H1 (cell line): ENCODE data around the gene CADM2. TPM values are rescaled to one million over a fixed set of nuclear protein-coding genes. Genes with fewer than 3 reads are reported as not detected.

Experiments used
- CTCF ChIA-PET: fragments of 300-600 bp; sonication (Branson Sonifier 250); formaldehyde crosslinking; loops from one replicate; lab custom pipeline; 2021; ENCODE audit not compliant: partially characterized antibody; lab: Charles Lee
- POLR2A ChIA-PET: fragments of 300-600 bp; sonication (Branson Sonifier 250); formaldehyde crosslinking; loops from one replicate; lab custom pipeline; 2021; ENCODE audit warnings: inconsistent platforms; ENCODE audit not compliant: partially characterized antibody; lab: Charles Lee
- DNase-seq, 2 experiments: peaks; one replicate each; pipeline versions ENCODE4 v3.0.0 to v3.0.0-alpha.2; 2010 to 2022; ENCODE audit warnings: low spot score in 2 of 2, low read depth in 1 of 2, mixed read lengths in 1 of 2
- FAIRE-seq: peaks from 2 replicates; lab custom pipeline; 2011; peaks lifted over from hg19 to GRCh38; lab: Jason Lieb, UNC
- H2AFZ ChIP-seq: 2 replicates; pipeline ENCODE4 v1.8.1; 2012; ENCODE audit warnings: low read length, inconsistent platforms
- H2AK5ac ChIP-seq: 2 replicates; pipeline ENCODE4 v1.6.1; 2013; ENCODE audit warnings: low read depth, low read length
- H2BK120ac ChIP-seq: replicated peaks from 2 replicates; pipeline ENCODE3; 2013; ENCODE audit warnings: low read depth, low read length, inconsistent platforms
- H2BK12ac ChIP-seq: 2 replicates; pipeline ENCODE4 v1.6.1; 2013; ENCODE audit warnings: low read depth, low read length
- H2BK15ac ChIP-seq: 2 replicates; pipeline ENCODE4 v1.6.1; 2013; ENCODE audit warnings: low read length
- H2BK20ac ChIP-seq: 2 replicates; pipeline ENCODE4 v1.6.1; 2013; ENCODE audit warnings: low read length
- H2BK5ac ChIP-seq: 2 replicates; pipeline ENCODE4 v1.6.1; 2013; ENCODE audit warnings: low read depth, low read length
- H3K14ac ChIP-seq: 2 replicates; pipeline ENCODE4 v1.6.1; 2013; ENCODE audit warnings: inconsistent platforms; ENCODE audit not compliant: insufficient read length
- H3K18ac ChIP-seq: 2 replicates; pipeline ENCODE4 v1.6.1; 2013; ENCODE audit warnings: low read length; ENCODE audit errors: extremely low read depth
- H3K23ac ChIP-seq: 2 replicates; pipeline ENCODE4 v1.6.1; 2013; ENCODE audit warnings: inconsistent platforms; ENCODE audit not compliant: insufficient read length
- H3K23me2 ChIP-seq: 2 replicates; pipeline ENCODE4 v1.6.1; 2013; ENCODE audit warnings: low read depth, low read length
- H3K27ac ChIP-seq: 2 replicates; pipeline ENCODE4 v1.6.1; 2011; ENCODE audit warnings: low read depth, low read length, inconsistent platforms
- H3K27me3 ChIP-seq, 4 experiments: replicated peaks in 1 of 4; 1 replicate in 1 of 4; 2 replicates in 3 of 4; pipeline versions ENCODE4 v1.6.1 to v1.8.1; 2011 to 2013; ENCODE audit warnings: low read length in 3 of 4, mild to moderate bottlenecking in 3 of 4, inconsistent platforms in 2 of 4, mixed read lengths in 2 of 4, moderate library complexity in 1 of 4; ENCODE audit not compliant: control insufficient read depth in 3 of 4, insufficient read depth in 3 of 4; ENCODE audit errors: extremely low read depth in 1 of 4
- H3K36me3 ChIP-seq, 4 experiments: 2 replicates each; pipeline versions ENCODE4 v1.6.1 to v1.8.1; 2011 to 2013; ENCODE audit warnings: mild to moderate bottlenecking in 4 of 4, low read length in 3 of 4, moderate library complexity in 2 of 4, control low read depth in 1 of 4, inconsistent platforms in 1 of 4; ENCODE audit not compliant: insufficient read depth in 4 of 4, control insufficient read depth in 2 of 4
- H3K4ac ChIP-seq: replicated peaks from 2 replicates; pipeline ENCODE3; 2013; ENCODE audit warnings: low read length, low read depth, mixed read lengths, inconsistent platforms; ENCODE audit not compliant: insufficient read length
- H3K4me1 ChIP-seq, 4 experiments: replicated peaks in 1 of 4; 1 replicate in 1 of 4; 2 replicates in 3 of 4; pipeline versions ENCODE4 v1.6.1 to v1.8.1; 2011 to 2013; ENCODE audit warnings: low read length in 3 of 4, inconsistent platforms in 2 of 4, mixed read lengths in 1 of 4; ENCODE audit not compliant: insufficient read depth in 4 of 4, control insufficient read depth in 3 of 4
- H3K4me2 ChIP-seq, 2 experiments: 2 replicates each; pipeline versions ENCODE4 v1.6.1 to v1.8.1; 2011 to 2013; ENCODE audit warnings: low read depth in 2 of 2, low read length in 2 of 2, control low read depth in 1 of 2, inconsistent platforms in 1 of 2, mild to moderate bottlenecking in 1 of 2; ENCODE audit not compliant: insufficient read depth in 1 of 2
- H3K4me3 ChIP-seq, 4 experiments: fragments of 200-600, 300-600 bp in 1 of 4; sonication (generic), shearing (Covaris generic), sonication (Bioruptor Twin) in 1 of 4; 2 replicates each; pipeline versions ENCODE4 v1.5.1 to v1.8.1; 2011 to 2016; ENCODE audit warnings: low read length in 4 of 4, low read depth in 3 of 4, control low read depth in 2 of 4, inconsistent platforms in 2 of 4, mild to moderate bottlenecking in 2 of 4, mixed read lengths in 1 of 4, moderate library complexity in 1 of 4; ENCODE audit not compliant: insufficient read depth in 2 of 4; ENCODE audit errors: extremely low read depth in 1 of 4
- H3K56ac ChIP-seq: replicated peaks from 2 replicates; pipeline ENCODE3; 2013; ENCODE audit warnings: low read depth, mild to moderate bottlenecking, mixed read lengths, low read length, inconsistent platforms; ENCODE audit not compliant: insufficient read length
- H3K79me1 ChIP-seq: 2 replicates; pipeline ENCODE4 v1.6.1; 2013; ENCODE audit warnings: low read depth, low read length, control low read depth
- H3K79me2 ChIP-seq, 2 experiments: 2 replicates each; pipeline versions ENCODE4 v1.6.1 to v1.8.1; 2012 to 2013; ENCODE audit warnings: low read length in 2 of 2, mild to moderate bottlenecking in 2 of 2, inconsistent platforms in 1 of 2; ENCODE audit not compliant: insufficient read depth in 2 of 2, control insufficient read depth in 1 of 2
- H3K9ac ChIP-seq, 4 experiments: replicated peaks in 1 of 4; 1 replicate in 1 of 4; 2 replicates in 3 of 4; pipeline versions ENCODE4 v1.6.1 to v1.8.1; 2011 to 2013; ENCODE audit warnings: low read depth in 3 of 4, low read length in 3 of 4, control low read depth in 2 of 4, mild to moderate bottlenecking in 2 of 4, moderate library complexity in 2 of 4, inconsistent platforms in 1 of 4; ENCODE audit errors: extremely low read depth in 1 of 4
- H3K9me3 ChIP-seq, 2 experiments: 2 replicates each; pipeline versions ENCODE4 v1.6.1 to v1.8.1; 2012 to 2013; ENCODE audit warnings: mild to moderate bottlenecking in 2 of 2, moderate library complexity in 2 of 2, control low read depth in 1 of 2, inconsistent platforms in 1 of 2, low read depth in 1 of 2, low read length in 1 of 2, mixed read lengths in 1 of 2; ENCODE audit not compliant: insufficient read depth in 2 of 2
- H4K20me1 ChIP-seq, 2 experiments: replicated peaks in 1 of 2; 2 replicates each; pipeline versions ENCODE3 to v1.8.1; 2011 to 2013; ENCODE audit warnings: inconsistent platforms in 2 of 2, low read length in 2 of 2, mild to moderate bottlenecking in 1 of 2; ENCODE audit not compliant: insufficient read depth in 2 of 2, control insufficient read depth in 1 of 2
- H4K5ac ChIP-seq: 2 replicates; pipeline ENCODE4 v1.6.1; 2013; ENCODE audit warnings: low read length, low read depth, mixed read lengths, inconsistent platforms; ENCODE audit not compliant: insufficient read length
- H4K8ac ChIP-seq: 2 replicates; pipeline ENCODE4 v1.8.0; 2013; ENCODE audit warnings: mild to moderate bottlenecking, moderate library complexity, low read length, inconsistent platforms; ENCODE audit not compliant: insufficient read depth; ENCODE audit errors: extremely low read depth
- H4K91ac ChIP-seq: replicated peaks from 2 replicates; pipeline ENCODE3; 2013; ENCODE audit warnings: low read length, mixed read lengths, inconsistent platforms; ENCODE audit not compliant: insufficient read length
- ATF3 ChIP-seq: IDR thresholded peaks from 2 replicates; pipeline ENCODE4 v1.6.1; 2011; ENCODE audit warnings: low read depth, mild to moderate bottlenecking, low read length; ENCODE audit not compliant: insufficient read depth
- WGBS, 2 experiments: shearing (Covaris generic) in 1 of 2; methylation state at CpG; one replicate each; pipeline versions ENCODE4 v1.1.6 to v1.1.7; 2013 to 2015; ENCODE audit warnings: low lambda C conversion rate in 2 of 2, mixed read lengths in 2 of 2, inconsistent platforms in 1 of 2, low coverage in 1 of 2, missing lambda C conversion rate in 1 of 2; ENCODE audit not compliant: insufficient replicate concordance in 2 of 2, insufficient coverage in 1 of 2, insufficient read length in 1 of 2; ENCODE audit errors: extremely low coverage in 1 of 2, missing lambda C conversion rate in 1 of 2; 5-methylcytosine and 5-hydroxymethylcytosine counted together
- polyA plus RNA-seq, 7 experiments: library from polyadenylated mRNA; depleted of rRNA in 3 of 7; stranded (reverse) in 5 of 7; unstranded in 2 of 7; fragments of >200 nt in 5 of 7; fragments of 200-250 nt in 2 of 7; gene quantifications; 1 replicate in 5 of 7; 2 replicates in 1 of 7; 4 replicates in 1 of 7; pipeline versions ENCODE4 v1.2.1 to v1.2.3, GENCODE V29; 2011 to 2013; ENCODE audit warnings: missing spikeins in 2 of 7, mixed read lengths in 2 of 7
- total RNA-seq: library from RNA; stranded (reverse); fragmentation: NEBNext Ultra II Directional; extraction: Animal tissue kit (Norgen Biotek cat#: 25700); gene quantifications from 2 replicates; pipeline ENCODE4 v1.2.1, GENCODE V29; 2021

CADM2 gene
- total and polyA plus RNA-seq, 2 of the 8 experiments (the other 6 are each of a cell fraction or from before 2014, with no cell fraction given): 14.9 to 20.9 TPM

- no peak overlapping the region for H3K4me2 ChIP-seq
- H4K5ac ChIP-seq: no peak overlapping the region
- TF ChIP-seq ATF3: no peak
- H2BK5ac ChIP-seq: no peak overlapping the region
- peaks cover 0 to 14% (median 3%) of the 10 kb centered on the region in 4 experiments; a peak in 2 of 7 replicates for H3K4me1 ChIP-seq
- H3K18ac ChIP-seq: no peak overlapping the region
- H3K14ac ChIP-seq: no peak overlapping the region
- no peak overlapping the region for H3K23ac ChIP-seq
- no peaks in the 10 kb centered on the region for H3K27me3 ChIP-seq
- no peak overlapping the region for H2AFZ ChIP-seq
- no peaks in the 10 kb centered on the region for H3K36me3 ChIP-seq
- no peak overlapping the region for H2BK20ac ChIP-seq
- DNase-seq (no peak), FAIRE-seq (no peak)
- H3K79me1 ChIP-seq: no peaks in the 10 kb centered on the region
- no peaks in the 10 kb centered on the region for H4K20me1 ChIP-seq
- no peak overlapping the region for H3K56ac ChIP-seq
- no peak overlapping the region for H2AK5ac ChIP-seq
- no peaks in the 10 kb centered on the region for H3K9me3 ChIP-seq
- H2BK120ac ChIP-seq: no peak overlapping the region
- no peak overlapping the region for H2BK15ac ChIP-seq
- H3K4me3 ChIP-seq: no peak overlapping the region
- peaks cover 0 to 54% of the 10 kb centered on the region in 2 experiments; a peak in 2 of 4 replicates for H3K79me2 ChIP-seq
- 75% methylated on average over 3 of the region's 3 CpGs; no CpG with 5 or more reads in 1 of the 2 experiments for WGBS, 2 experiments
- ChIA-PET POLR2A (no interaction called here), CTCF (interaction anchor here (0.7 to 1.0 kb wide), 2 partner anchors 9 to 63 kb away, joined by 3 read pairs; no protein-coding TSS in a partner anchor)
- no peak overlapping the region for H3K27ac ChIP-seq
- no peak overlapping the region for H4K91ac ChIP-seq
- no peak overlapping the region for H4K8ac ChIP-seq
- H3K23me2 ChIP-seq: no peaks in the 10 kb centered on the region
- H3K9ac ChIP-seq: no peak overlapping the region
- no peak overlapping the region for H3K4ac ChIP-seq
- no peak overlapping the region for H2BK12ac ChIP-seq
Observed at GRCh38 chr3:84980011-84980410, 21.2 kb downstream of the CADM2 start.
